ENCODE measurements around the gene SETX.

GRCh38 chr9:132333556-132333955 lies 21.2 kb downstream of the SETX start:
- TF ChIP-seq CTCF (IDR thresholded peaks at IDR 0.05) (no peak), EZH2 (IDR thresholded peaks at IDR 0.05) (no peak)
